ENCODE measurements around the gene WNK3. TPM values are rescaled to one million over a fixed set of nuclear protein-coding genes. Genes with fewer than 3 reads are reported as not detected.

Gene WNK3
- total and polyA plus RNA-seq, 10 of the 15 experiments (the other 5 are each of a cell fraction or from before 2014, with no cell fraction given), result 0.02 to 0.15 (median 0.03) TPM; not detected in 1

- H3K9ac ChIP-seq (ENCODE audit: control insufficient read depth, insufficient read depth, low read length), result no peak overlapping the region
- CTCF ChIA-PET, result no interaction called here
- DNase-seq (ENCODE audit: low read depth, low spot score), result no peak
- no peaks in the 10 kb centered on the region for H3K79me2 ChIP-seq (ENCODE audit: control insufficient read depth, insufficient read depth, low read length)
- in situ Hi-C loops (cut with MboI) (no loop called here), intact Hi-C loops (cut with micrococcal nuclease; ENCODE audit: unreplicated experiment) (no loop called here)
- no peak overlapping the region for H3K27ac ChIP-seq (ENCODE audit: control insufficient read depth, insufficient read depth)
- RAD21 ChIA-PET (ENCODE audit: unreplicated experiment), result no interaction called here
- POLR2A ChIA-PET, result no interaction called here
- WGBS (ENCODE audit: insufficient coverage, insufficient replicate concordance, low lambda C conversion rate, missing lambda C conversion rate), result 76% methylated on average over 3 of the region's 3 CpGs
- no peaks in the 10 kb centered on the region for H3K27me3 ChIP-seq (replicated peaks in 1 of 2; ENCODE audit: control insufficient read depth in 2 of 2, insufficient read depth in 2 of 2, low read length in 1 of 2)
- no peak for FAIRE-seq
- H3K4me3 ChIP-seq, result no peak overlapping the region
- no peaks in the 10 kb centered on the region; the same call in 2 of the 3 replicates for H3K9me3 ChIP-seq (replicated peaks; ENCODE audit: control insufficient read depth, insufficient read depth, low read length)
- no peaks in the 10 kb centered on the region for H3K4me1 ChIP-seq (ENCODE audit: control insufficient read depth, insufficient read depth, low read length)
- no TSS peak for BruUV-seq (replicated peaks)
- H3K4me2 ChIP-seq (ENCODE audit: control insufficient read depth, insufficient read depth), result no peak overlapping the region
- ATAC-seq, result no peak
- SMC1A ChIA-PET (ENCODE audit: uncharacterized antibody, unreplicated experiment), result no interaction called here
- TF ChIP-seq MLLT1 (IDR thresholded peaks at IDR 0.05) (no peak), PAX8 (IDR thresholded peaks at IDR 0.05) (no peak), GABPA (IDR thresholded peaks at IDR 0.05; ENCODE audit: low read depth) (no peak), ESRRA (IDR thresholded peaks at IDR 0.05; ENCODE audit: low read length) (no peak), MEF2B (IDR thresholded peaks at IDR 0.05; ENCODE audit: partially characterized antibody, poor library complexity, severe bottlenecking) (no peak), ATF7 (IDR thresholded peaks at IDR 0.05; ENCODE audit: low read depth) (peak; percentile 55; the same call in 1 of the 2 replicates)
- TF ChIP-seq, protein P1, sequence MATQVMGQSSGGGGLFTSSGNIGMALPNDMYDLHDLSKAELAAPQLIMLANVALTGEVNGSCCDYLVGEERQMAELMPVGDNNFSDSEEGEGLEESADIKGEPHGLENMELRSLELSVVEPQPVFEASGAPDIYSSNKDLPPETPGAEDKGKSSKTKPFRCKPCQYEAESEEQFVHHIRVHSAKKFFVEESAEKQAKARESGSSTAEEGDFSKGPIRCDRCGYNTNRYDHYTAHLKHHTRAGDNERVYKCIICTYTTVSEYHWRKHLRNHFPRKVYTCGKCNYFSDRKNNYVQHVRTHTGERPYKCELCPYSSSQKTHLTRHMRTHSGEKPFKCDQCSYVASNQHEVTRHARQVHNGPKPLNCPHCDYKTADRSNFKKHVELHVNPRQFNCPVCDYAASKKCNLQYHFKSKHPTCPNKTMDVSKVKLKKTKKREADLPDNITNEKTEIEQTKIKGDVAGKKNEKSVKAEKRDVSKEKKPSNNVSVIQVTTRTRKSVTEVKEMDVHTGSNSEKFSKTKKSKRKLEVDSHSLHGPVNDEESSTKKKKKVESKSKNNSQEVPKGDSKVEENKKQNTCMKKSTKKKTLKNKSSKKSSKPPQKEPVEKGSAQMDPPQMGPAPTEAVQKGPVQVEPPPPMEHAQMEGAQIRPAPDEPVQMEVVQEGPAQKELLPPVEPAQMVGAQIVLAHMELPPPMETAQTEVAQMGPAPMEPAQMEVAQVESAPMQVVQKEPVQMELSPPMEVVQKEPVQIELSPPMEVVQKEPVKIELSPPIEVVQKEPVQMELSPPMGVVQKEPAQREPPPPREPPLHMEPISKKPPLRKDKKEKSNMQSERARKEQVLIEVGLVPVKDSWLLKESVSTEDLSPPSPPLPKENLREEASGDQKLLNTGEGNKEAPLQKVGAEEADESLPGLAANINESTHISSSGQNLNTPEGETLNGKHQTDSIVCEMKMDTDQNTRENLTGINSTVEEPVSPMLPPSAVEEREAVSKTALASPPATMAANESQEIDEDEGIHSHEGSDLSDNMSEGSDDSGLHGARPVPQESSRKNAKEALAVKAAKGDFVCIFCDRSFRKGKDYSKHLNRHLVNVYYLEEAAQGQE (IDR thresholded peaks at IDR 0.05; ENCODE audit: low read depth, low read length), result no peak
- H2AFZ ChIP-seq (ENCODE audit: control insufficient read depth, low read depth, low read length), result no peak overlapping the region
- H3K36me3 ChIP-seq (ENCODE audit: control insufficient read depth in 2 of 2, insufficient read depth in 2 of 2, low read length in 1 of 2), result no peaks in the 10 kb centered on the region
- no peaks in the 10 kb centered on the region for H4K20me1 ChIP-seq (ENCODE audit: control insufficient read depth, insufficient read depth)
These were observed 144.2 kb downstream of the WNK3 start for GRCh38 chrX:54213603-54214002.

Data from GM12878 (cell line).